GM21381 (cell line): ENCODE results near the gene BCKDHA.

Source experiments
- ATAC-seq: cut with Tn5 transposase; IDR thresholded peaks from one replicate; pipeline ENCODE4 v1.9.1; 2021; ENCODE audit warnings: mild to moderate bottlenecking, moderate library complexity; ENCODE audit not compliant: unreplicated experiment

Gene BCKDHA

GRCh38 chr19:41397086-41398049 lies at the start of gene BCKDHA, which contains the start of gene EXOSC5:
BCKDHA (plus strand) TSS chr19:41397818; CDS start chr19:41397828, 10 bp downstream.
EXOSC5 (minus strand) TSS chr19:41397359; CDS start chr19:41397328, 31 bp downstream.
- ATAC-seq, result peak; percentile 87

GRCh38 chr19:41350735-41351338 lies 46.8 kb upstream of the BCKDHA start:
- ATAC-seq, result peak; percentile 4

- peak; percentile 37 for ATAC-seq
Measured at GRCh38 chr19:41351339-41352245, 46.0 kb upstream of the BCKDHA start.

GRCh38 chr19:41352279-41352608 lies 45.4 kb upstream of the BCKDHA start:
- ATAC-seq, result no peak

- ATAC-seq, result no peak
Measured at GRCh38 chr19:41352609-41353465, 44.8 kb upstream of the BCKDHA start.

GRCh38 chr19:41353466-41354342 lies 43.9 kb upstream of the BCKDHA start, which contains the start of gene TGFB1:
TGFB1 (minus strand) TSS chr19:41353922; CDS start chr19:41353044, 878 bp downstream.
- ATAC-seq, result peak; percentile 38

GRCh38 chr19:41354343-41354953 lies 43.2 kb upstream of the BCKDHA start:
- ATAC-seq, result no peak

- no peak for ATAC-seq
Measured at GRCh38 chr19:41355035-41355434, 42.6 kb upstream of the BCKDHA start.

GRCh38 chr19:41355802-41356201 lies 41.8 kb upstream of the BCKDHA start:
- no peak for ATAC-seq

GRCh38 chr19:41356984-41357739 lies 40.5 kb upstream of the BCKDHA start:
- ATAC-seq, result no peak

GRCh38 chr19:41357746-41358145 lies 39.9 kb upstream of the BCKDHA start:
- no peak for ATAC-seq

GRCh38 chr19:41359741-41360140 lies 37.9 kb upstream of the BCKDHA start:
- ATAC-seq, result no peak

GRCh38 chr19:41362143-41362847 lies 35.3 kb upstream of the BCKDHA start:
- no peak for ATAC-seq

- ATAC-seq, result no peak
Measured at GRCh38 chr19:41363371-41363752, 34.3 kb upstream of the BCKDHA start.

GRCh38 chr19:41363753-41364523 lies 33.7 kb upstream of the BCKDHA start, which contains the start of gene B9D2:
B9D2 (minus strand) TSS chr19:41364149; CDS start chr19:41363519, 630 bp downstream.
- ATAC-seq, result peak; percentile 86
